SU-DHL-6 (cell line): ENCODE measurements around the gene NANOS1.

ENCODE experiments used
- H2AFZ ChIP-seq: fragments of 200-600 bp; sonication (generic); 2 replicates; pipeline ENCODE4 v1.6.1; 2014; ENCODE audit warnings: low read depth, mild to moderate bottlenecking, moderate library complexity, mixed read lengths, antibody characterized with exemption, low read length; ENCODE audit not compliant: severe bottlenecking
- H3F3A ChIP-seq: fragments of 200-600 bp; shearing (Covaris generic); 2 replicates; pipeline ENCODE4 v1.6.0; 2016; ENCODE audit warnings: antibody characterized with exemption, mild to moderate bottlenecking; ENCODE audit not compliant: insufficient read depth
- H3K27ac ChIP-seq: fragments of 200-600 bp; sonication (generic); 2 replicates; pipeline ENCODE4 v1.5.1; 2016; ENCODE audit warnings: low read depth, mild to moderate bottlenecking, low read length, moderate library complexity, mixed read lengths
- H3K27me3 ChIP-seq: fragments of 200-600 bp; sonication (generic), shearing (Covaris generic); 2 replicates; pipeline ENCODE4 v1.6.0; 2014; ENCODE audit warnings: mild to moderate bottlenecking, low read length
- H3K36me3 ChIP-seq: fragments of 200-600 bp; sonication (generic); 2 replicates; pipeline ENCODE4 v1.6.1; 2014; ENCODE audit warnings: mild to moderate bottlenecking, low read length, mixed read lengths
- H3K4me2 ChIP-seq: fragments of 300-600, 200-600 bp; shearing (Covaris generic), sonication (generic); 2 replicates; pipeline ENCODE4 v1.6.0; 2014; ENCODE audit warnings: low read length, low read depth, mild to moderate bottlenecking; ENCODE audit not compliant: poor library complexity, severe bottlenecking
- H3K4me3 ChIP-seq: fragments of 200-600 bp; sonication (generic); 2 replicates; pipeline ENCODE4 v1.5.1; 2014; ENCODE audit warnings: antibody characterized with exemption, low read length, mild to moderate bottlenecking, mixed read lengths; ENCODE audit not compliant: insufficient read depth, poor library complexity, severe bottlenecking
- H3K79me2 ChIP-seq: fragments of 200-600 bp; sonication (generic); 2 replicates; pipeline ENCODE4 v1.6.1; 2014; ENCODE audit warnings: mild to moderate bottlenecking, low read length, moderate library complexity; ENCODE audit not compliant: insufficient read depth
- H3K9ac ChIP-seq: fragments of 200-600 bp; sonication (generic); 2 replicates; pipeline ENCODE4 v1.7.0; 2014; ENCODE audit warnings: mild to moderate bottlenecking, low read length
- H3K9me2 ChIP-seq: fragments of 200-600 bp; sonication (generic); replicated peaks from 2 replicates; pipeline ENCODE4 v1.6.1; 2014; ENCODE audit warnings: low read length; ENCODE audit not compliant: insufficient read depth
- H3K9me3 ChIP-seq: fragments of 200-600 bp; sonication (generic); 2 replicates; pipeline ENCODE4 v1.6.1; 2014; ENCODE audit warnings: low read length, mixed read lengths; ENCODE audit not compliant: insufficient read depth
- H4K20me1 ChIP-seq: fragments of 200-600 bp; sonication (generic); 2 replicates; pipeline ENCODE4 v1.6.1; 2014; ENCODE audit warnings: low read depth, mild to moderate bottlenecking, antibody characterized with exemption, low read length, moderate library complexity, mixed read lengths
- EZH2phosphoT487 ChIP-seq: fragments of 200-600 bp; sonication (generic), shearing (Covaris generic); conservative IDR thresholded peaks from 2 replicates; pipeline ENCODE4 v1.6.1; 2018; ENCODE audit warnings: mild to moderate bottlenecking, antibody characterized with exemption, low read length, moderate library complexity, mixed read lengths
- TF ChIP-seq, protein P1 (sequence below): fragments of 200-600 bp; sonication (generic); IDR thresholded peaks from one replicate; pipeline ENCODE4 v1.5.1; 2017; ENCODE audit warnings: antibody characterized with exemption, mild to moderate bottlenecking, low read length, moderate library complexity; ENCODE audit not compliant: insufficient read depth, poor library complexity, severe bottlenecking

NANOS1 gene

GRCh38 chr10:119051775-119052174, 22.3 kb downstream of the NANOS1 start:
- no peaks in the 10 kb centered on the region for H3K9me2 ChIP-seq
- H3K27me3 ChIP-seq: no peaks in the 10 kb centered on the region
- H3K27ac ChIP-seq: no peak overlapping the region
- peaks cover 80% of the 10 kb centered on the region for H3K79me2 ChIP-seq
- no peak overlapping the region for H3K9ac ChIP-seq
- H3K4me2 ChIP-seq: no peak overlapping the region
- no peak overlapping the region for H2AFZ ChIP-seq
- peaks cover 34% of the 10 kb centered on the region for H3F3A ChIP-seq
- H3K9me3 ChIP-seq: no peaks in the 10 kb centered on the region
- H3K36me3 ChIP-seq: peaks cover 81% of the 10 kb centered on the region
- H3K4me3 ChIP-seq: no peak overlapping the region
- TF ChIP-seq, protein P1, sequence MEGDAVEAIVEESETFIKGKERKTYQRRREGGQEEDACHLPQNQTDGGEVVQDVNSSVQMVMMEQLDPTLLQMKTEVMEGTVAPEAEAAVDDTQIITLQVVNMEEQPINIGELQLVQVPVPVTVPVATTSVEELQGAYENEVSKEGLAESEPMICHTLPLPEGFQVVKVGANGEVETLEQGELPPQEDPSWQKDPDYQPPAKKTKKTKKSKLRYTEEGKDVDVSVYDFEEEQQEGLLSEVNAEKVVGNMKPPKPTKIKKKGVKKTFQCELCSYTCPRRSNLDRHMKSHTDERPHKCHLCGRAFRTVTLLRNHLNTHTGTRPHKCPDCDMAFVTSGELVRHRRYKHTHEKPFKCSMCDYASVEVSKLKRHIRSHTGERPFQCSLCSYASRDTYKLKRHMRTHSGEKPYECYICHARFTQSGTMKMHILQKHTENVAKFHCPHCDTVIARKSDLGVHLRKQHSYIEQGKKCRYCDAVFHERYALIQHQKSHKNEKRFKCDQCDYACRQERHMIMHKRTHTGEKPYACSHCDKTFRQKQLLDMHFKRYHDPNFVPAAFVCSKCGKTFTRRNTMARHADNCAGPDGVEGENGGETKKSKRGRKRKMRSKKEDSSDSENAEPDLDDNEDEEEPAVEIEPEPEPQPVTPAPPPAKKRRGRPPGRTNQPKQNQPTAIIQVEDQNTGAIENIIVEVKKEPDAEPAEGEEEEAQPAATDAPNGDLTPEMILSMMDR: no peak
- no peak for TF ChIP-seq EZH2phosphoT487
- peaks cover 30% of the 10 kb centered on the region for H4K20me1 ChIP-seq

GRCh38 chr10:119055472-119055871, 26.0 kb downstream of the NANOS1 start:
- H4K20me1 ChIP-seq: peaks cover 26% of the 10 kb centered on the region
- peaks cover 28% of the 10 kb centered on the region for H3F3A ChIP-seq

DNA sequence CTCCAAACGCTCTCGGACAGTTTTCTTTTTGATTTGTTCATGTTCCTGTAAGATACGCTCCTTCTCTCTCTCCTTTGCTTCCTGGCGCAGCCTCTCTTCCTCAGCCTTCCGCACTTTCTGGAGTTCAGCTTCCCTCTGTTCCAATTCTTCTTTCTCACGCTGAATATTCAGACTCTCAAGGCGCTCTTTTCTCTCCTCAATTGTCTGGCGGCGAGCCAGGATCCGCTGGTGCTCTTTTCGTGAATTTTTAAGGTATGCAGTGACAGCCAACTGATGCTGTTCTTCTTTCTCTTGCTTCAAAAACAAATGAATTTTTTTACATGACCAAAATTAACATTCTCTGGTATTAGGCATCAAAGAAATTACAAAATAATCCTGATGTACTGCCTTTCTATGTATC, 28.5 kb downstream of the NANOS1 start:
- no peak overlapping the region for H3K4me2 ChIP-seq
- H3K9ac ChIP-seq: no peak overlapping the region
- no peak overlapping the region for H2AFZ ChIP-seq
- no peak overlapping the region for H3K27ac ChIP-seq
- H3K4me3 ChIP-seq: no peak overlapping the region
- no peaks in the 10 kb centered on the region for H3K27me3 ChIP-seq
- H3K9me3 ChIP-seq: no peaks in the 10 kb centered on the region
- H3K9me2 ChIP-seq: no peaks in the 10 kb centered on the region
- H3K79me2 ChIP-seq: peaks cover 66% of the 10 kb centered on the region
- peaks cover 20% of the 10 kb centered on the region for H3F3A ChIP-seq
- TF ChIP-seq, protein P1: no peak
- no peak for TF ChIP-seq EZH2phosphoT487
- H3K36me3 ChIP-seq: peaks cover 77% of the 10 kb centered on the region
- peaks cover 36% of the 10 kb centered on the region for H4K20me1 ChIP-seq

More at GRCh38 chr10:119055472-119055871, 26.0 kb downstream of the NANOS1 start:
- H3K27me3 ChIP-seq: no peaks in the 10 kb centered on the region
- peaks cover 68% of the 10 kb centered on the region for H3K79me2 ChIP-seq
- H3K9ac ChIP-seq: no peak overlapping the region
- peaks cover 85% of the 10 kb centered on the region for H3K36me3 ChIP-seq
- H3K9me3 ChIP-seq: no peaks in the 10 kb centered on the region
- TF ChIP-seq EZH2phosphoT487: no peak
- TF ChIP-seq, protein P1: no peak
- no peak overlapping the region for H3K4me2 ChIP-seq
- no peak overlapping the region for H3K27ac ChIP-seq
- H3K9me2 ChIP-seq: no peaks in the 10 kb centered on the region
- H2AFZ ChIP-seq: no peak overlapping the region
- H3K4me3 ChIP-seq: no peak overlapping the region
